WTC11 (cell line): Measurements from ENCODE around the gene SPEN. TPM values are rescaled to one million over a fixed set of nuclear protein-coding genes. Genes with fewer than 3 reads are reported as not detected.

Experiments
- ATAC-seq: fragments of 200-7000 bp; cut with Tn5 transposase; 2 replicates; pipeline ENCODE4 v1.10.0; 2021; ENCODE audit warnings: mild to moderate bottlenecking, moderate library complexity
- CTCF ChIA-PET: fragments of 300-600 bp; sonication (Branson Sonifier 250); formaldehyde crosslinking; loops from one replicate; lab custom pipeline; 2021; ENCODE audit warnings: antibody characterized with exemption; lab: Charles Lee
- POLR2A ChIA-PET: fragments of 350-600 bp; sonication (Branson Sonifier 250); formaldehyde crosslinking; loops from one replicate; lab custom pipeline; 2021; ENCODE audit warnings: antibody characterized with exemption; lab: Charles Lee
- DNase-seq: peaks from one replicate; pipeline ENCODE4 v3.0.0; 2021; ENCODE audit warnings: low spot score
- H3K27ac Mint-ChIP-seq: 2 replicates; pipeline ENCODE4 v1.8.0; 2021; ENCODE audit warnings: mixed read lengths
- H3K27me3 Mint-ChIP-seq: 2 replicates; pipeline ENCODE4 v1.8.0; 2021; ENCODE audit warnings: low read depth, mild to moderate bottlenecking, moderate library complexity, mixed read lengths
- H3K36me3 Mint-ChIP-seq: 2 replicates; pipeline ENCODE4 v1.8.0; 2021; ENCODE audit warnings: mixed read lengths
- H3K4me1 Mint-ChIP-seq: 2 replicates; pipeline ENCODE4 v1.8.0; 2022; ENCODE audit warnings: mixed read lengths
- H3K4me3 Mint-ChIP-seq: 2 replicates; pipeline ENCODE4 v1.8.0; 2021; ENCODE audit warnings: mild to moderate bottlenecking, moderate library complexity, mixed read lengths
- H3K9me3 Mint-ChIP-seq: 2 replicates; pipeline ENCODE4 v1.8.0; 2021; ENCODE audit warnings: mixed read lengths
- CTCF ChIP-seq: fragments of 200-600 bp; IDR thresholded peaks from 2 replicates; pipeline ENCODE4 v1.8.0; 2022; ENCODE audit warnings: antibody characterized with exemption
- E2F1 ChIP-seq: sonication (generic); formaldehyde crosslinking; IDR thresholded peaks from 2 replicates; pipeline ENCODE4 v1.8.0; 2022; ENCODE audit warnings: mild to moderate bottlenecking, missing genetic modification reagents
- E2F5 ChIP-seq: sonication (generic); formaldehyde crosslinking; IDR thresholded peaks from 2 replicates; pipeline ENCODE4 v1.8.1; 2022; ENCODE audit warnings: mild to moderate bottlenecking, moderate library complexity, missing genetic modification reagents
- EMX1 ChIP-seq: fragments of 250-450 bp; sonication (Bioruptor Pico); IDR thresholded peaks from 2 replicates; pipeline ENCODE4 v1.8.0; 2021; ENCODE audit warnings: mild to moderate bottlenecking
- ESRRA ChIP-seq: sonication (generic); formaldehyde crosslinking; IDR thresholded peaks from 2 replicates; pipeline ENCODE4 v1.8.1; 2022; ENCODE audit warnings: mild to moderate bottlenecking, missing genetic modification reagents, borderline replicate concordance
- FOXJ3 ChIP-seq: sonication (generic); formaldehyde crosslinking; IDR thresholded peaks from 2 replicates; pipeline ENCODE4 v1.9.0; 2021; ENCODE audit warnings: missing genetic modification reagents, mild to moderate bottlenecking, borderline replicate concordance
- IRF2 ChIP-seq: sonication (generic); formaldehyde crosslinking; IDR thresholded peaks from 2 replicates; pipeline ENCODE4 v1.8.0; 2022; ENCODE audit warnings: low read depth, missing genetic modification reagents, borderline replicate concordance
- MLX ChIP-seq: sonication (generic); formaldehyde crosslinking; IDR thresholded peaks from 2 replicates; pipeline ENCODE4 v1.8.1; 2023; ENCODE audit warnings: mild to moderate bottlenecking, missing genetic modification reagents, moderate library complexity
- NFYB ChIP-seq: sonication (generic); formaldehyde crosslinking; conservative IDR thresholded peaks from 2 replicates; pipeline ENCODE4 v1.8.0; 2022; ENCODE audit warnings: low read depth, missing genetic modification reagents
- RELA ChIP-seq: sonication (generic); formaldehyde crosslinking; IDR thresholded peaks from 2 replicates; pipeline ENCODE4 v1.8.1; 2022; ENCODE audit warnings: missing genetic modification reagents, mild to moderate bottlenecking, borderline replicate concordance
- USF2 ChIP-seq: sonication (generic); formaldehyde crosslinking; IDR thresholded peaks from 2 replicates; pipeline ENCODE4 v1.8.1; 2023; ENCODE audit warnings: mild to moderate bottlenecking, missing genetic modification reagents, moderate library complexity
- ZBTB21 ChIP-seq: sonication (generic); formaldehyde crosslinking; IDR thresholded peaks from 2 replicates; pipeline ENCODE4 v1.8.1; 2023; ENCODE audit warnings: mild to moderate bottlenecking, missing genetic modification reagents, borderline replicate concordance
- ZNF219 ChIP-seq: sonication (generic); formaldehyde crosslinking; IDR thresholded peaks from 2 replicates; pipeline ENCODE4 v1.8.0; 2023; ENCODE audit warnings: missing genetic modification reagents, mild to moderate bottlenecking, borderline replicate concordance
- ZNF232 ChIP-seq: sonication (generic); formaldehyde crosslinking; IDR thresholded peaks from 2 replicates; pipeline ENCODE4 v1.8.0; 2022; ENCODE audit warnings: mild to moderate bottlenecking, missing genetic modification reagents
- ZNF532 ChIP-seq: fragments of 250-450 bp; sonication (Bioruptor Pico); IDR thresholded peaks from 2 replicates; pipeline ENCODE4 v1.9.0; 2021; ENCODE audit warnings: mild to moderate bottlenecking, borderline replicate concordance
- total RNA-seq: library from RNA; stranded (reverse); gene quantifications from 3 replicates; pipeline ENCODE4 v1.2.3, GENCODE V29; 2021

The SPEN gene
- total RNA-seq, 1 experiment from 2014 or later, result 48.8 TPM

GRCh38 chr1:15941899-15942660 lies 94.6 kb downstream of the SPEN start:
- CTCF ChIA-PET, result interaction anchor here (1.0 to 2.3 kb wide), 3 partner anchors 10 to 150 kb away, joined by 3 to 9 read pairs (median 4); no protein-coding TSS in a partner anchor
- Mint-ChIP-seq H3K4me1 (peaks cover 6% of the 10 kb centered on the region), H3K27ac (no peak overlapping the region), H3K36me3 (peaks cover 26% of the 10 kb centered on the region), H3K27me3 (no peaks in the 10 kb centered on the region), H3K4me3 (no peak overlapping the region), H3K9me3 (no peaks in the 10 kb centered on the region)
- TF ChIP-seq IRF2 (CRISPR knock-in tag), result no peak
- no peak for TF ChIP-seq ZBTB21 (CRISPR knock-in tag)
- TF ChIP-seq E2F5 (CRISPR knock-in tag), result no peak
- no peak for TF ChIP-seq RELA (CRISPR knock-in tag)
- TF ChIP-seq EMX1 (CRISPR knock-in tag), result no peak
- no peak for TF ChIP-seq CTCF
- TF ChIP-seq MLX (CRISPR knock-in tag), result no peak
- TF ChIP-seq USF2 (CRISPR knock-in tag), result no peak
- TF ChIP-seq ESRRA (CRISPR knock-in tag), result no peak
- no peak for TF ChIP-seq E2F1 (CRISPR knock-in tag)
- TF ChIP-seq ZNF219, result no peak
- TF ChIP-seq ZNF532 (CRISPR knock-in tag), result no peak
- no peak for TF ChIP-seq ZNF232 (CRISPR knock-in tag)
- no peak for TF ChIP-seq FOXJ3 (CRISPR knock-in tag)
- no peak for TF ChIP-seq NFYB
- POLR2A ChIA-PET, result no interaction called here
- no peak for ATAC-seq
- DNase-seq, result no peak
